Measurements from ENCODE around the gene GK2.

GK2 gene

GRCh38 chr4:79362626-79363025 is 45.4 kb downstream of the GK2 start:
- no peak overlapping the region for H3K9ac ChIP-seq (ENCODE audit: insufficient read length, low read depth)
- H3K4me3 ChIP-seq (ENCODE audit: insufficient read length, low read depth) = no peak overlapping the region
- H3K4me1 ChIP-seq (ENCODE audit: insufficient read depth, insufficient read length) = no peaks in the 10 kb centered on the region
- H3K36me3 ChIP-seq (ENCODE audit: insufficient read depth, insufficient read length, low read length) = no peaks in the 10 kb centered on the region
- no peaks in the 10 kb centered on the region for H3K9me3 ChIP-seq (ENCODE audit: insufficient read depth, low read length)
- no peak for DNase-seq (ENCODE audit: low read depth, low spot score)
- TF ChIP-seq SUZ12 (IDR thresholded peaks at IDR 0.05; ENCODE audit: extremely low read depth, insufficient read depth, insufficient read length) = no peak
- no peak for TF ChIP-seq YY1 (IDR thresholded peaks at IDR 0.05; ENCODE audit: insufficient read depth, insufficient read length)
- TF ChIP-seq ZNF274 (IDR thresholded peaks at IDR 0.05; ENCODE audit: low read depth, low read length) = no peak
- H3K27me3 ChIP-seq (ENCODE audit: insufficient read depth, insufficient read length) = no peaks in the 10 kb centered on the region

GRCh38 chr4:79360006-79360405 is 48.0 kb downstream of the GK2 start:
- TF ChIP-seq YY1 (IDR thresholded peaks at IDR 0.05; ENCODE audit: insufficient read depth, insufficient read length) (no peak), ZNF274 (IDR thresholded peaks at IDR 0.05; ENCODE audit: low read depth, low read length) (no peak), SUZ12 (IDR thresholded peaks at IDR 0.05; ENCODE audit: extremely low read depth, insufficient read depth, insufficient read length) (no peak)
- no peaks in the 10 kb centered on the region for H3K36me3 ChIP-seq (ENCODE audit: insufficient read depth, insufficient read length, low read length)
- no peak for DNase-seq (ENCODE audit: low read depth, low spot score)
- H3K27me3 ChIP-seq (ENCODE audit: insufficient read depth, insufficient read length) = no peaks in the 10 kb centered on the region
- H3K9ac ChIP-seq (ENCODE audit: insufficient read length, low read depth) = no peak overlapping the region
- no peaks in the 10 kb centered on the region for H3K4me1 ChIP-seq (ENCODE audit: insufficient read depth, insufficient read length)
- no peaks in the 10 kb centered on the region for H3K9me3 ChIP-seq (ENCODE audit: insufficient read depth, low read length)
- H3K4me3 ChIP-seq (ENCODE audit: insufficient read length, low read depth) = no peak overlapping the region

DNA sequence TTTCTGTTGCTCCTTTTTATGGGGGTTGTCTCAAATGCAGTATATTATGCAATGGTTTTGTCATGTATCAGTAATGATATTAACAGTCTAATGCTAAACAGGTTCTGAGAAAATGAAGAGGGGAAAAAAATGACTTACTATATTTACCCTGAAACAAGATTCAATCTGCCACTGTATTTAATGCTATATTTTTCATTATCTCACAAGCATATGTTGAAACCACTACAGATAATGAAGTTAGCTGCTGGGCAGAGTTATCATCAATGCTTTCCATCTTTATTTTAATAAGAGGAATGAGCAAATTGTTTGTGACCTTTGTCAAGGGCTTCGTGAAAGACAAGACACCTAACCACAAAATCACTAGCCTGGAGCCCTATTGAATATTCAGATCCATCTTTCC is 49.6 kb downstream of the GK2 start:
- H3K27me3 ChIP-seq (ENCODE audit: insufficient read depth, insufficient read length) = no peaks in the 10 kb centered on the region
- TF ChIP-seq SUZ12 (IDR thresholded peaks at IDR 0.05; ENCODE audit: extremely low read depth, insufficient read depth, insufficient read length) (no peak), ZNF274 (IDR thresholded peaks at IDR 0.05; ENCODE audit: low read depth, low read length) (no peak), YY1 (IDR thresholded peaks at IDR 0.05; ENCODE audit: insufficient read depth, insufficient read length) (no peak)
- H3K9me3 ChIP-seq (ENCODE audit: insufficient read depth, low read length) = no peaks in the 10 kb centered on the region
- H3K4me1 ChIP-seq (ENCODE audit: insufficient read depth, insufficient read length) = no peaks in the 10 kb centered on the region
- no peak overlapping the region for H3K9ac ChIP-seq (ENCODE audit: insufficient read length, low read depth)
- H3K4me3 ChIP-seq (ENCODE audit: insufficient read length, low read depth) = no peak overlapping the region
- no peaks in the 10 kb centered on the region for H3K36me3 ChIP-seq (ENCODE audit: insufficient read depth, insufficient read length, low read length)
- no peak for DNase-seq (ENCODE audit: low read depth, low spot score)

- Histone ChIP-seq H3K9ac (ENCODE audit: insufficient read length, low read depth) (no peak overlapping the region), H3K4me1 (ENCODE audit: insufficient read depth, insufficient read length) (no peaks in the 10 kb centered on the region), H3K27me3 (ENCODE audit: insufficient read depth, insufficient read length) (no peaks in the 10 kb centered on the region), H3K9me3 (ENCODE audit: insufficient read depth, low read length) (no peaks in the 10 kb centered on the region), H3K4me3 (ENCODE audit: insufficient read length, low read depth) (no peak overlapping the region), H3K36me3 (ENCODE audit: insufficient read depth, insufficient read length, low read length) (no peaks in the 10 kb centered on the region)
- TF ChIP-seq ZNF274 (IDR thresholded peaks at IDR 0.05; ENCODE audit: low read depth, low read length) (no peak), SUZ12 (IDR thresholded peaks at IDR 0.05; ENCODE audit: extremely low read depth, insufficient read depth, insufficient read length) (no peak), YY1 (IDR thresholded peaks at IDR 0.05; ENCODE audit: insufficient read depth, insufficient read length) (no peak)
- DNase-seq (ENCODE audit: low read depth, low spot score) = no peak
Observed at GRCh38 chr4:79357365-79357764, 50.7 kb downstream of the GK2 start.

Data from NT2/D1 (cell line).